HEK293 (cell line): Measurements from ENCODE around the gene ARHGAP10.
A peak's percentile ranks its signal among the peaks of the same experiment; 100 is the strongest.

Experiments
- CTCF ChIA-PET: fragments of 350-600 bp; formaldehyde crosslinking; extraction: SDS; loops from one replicate; lab custom pipeline; 2021; ENCODE audit warnings: antibody characterized with exemption; lab: Yijun Ruan, JAX
- POLR2A ChIA-PET: fragments of 300-600 bp; formaldehyde crosslinking; extraction: SDS; loops from one replicate; lab custom pipeline; 2020; ENCODE audit warnings: antibody characterized with exemption, inconsistent platforms; lab: Yijun Ruan, JAX
- H3K27ac ChIP-seq: fragments of 200-500 bp; sonication (Bioruptor generic); 2 replicates; pipeline ENCODE4 v1.5.1; 2014; ENCODE audit warnings: low read depth, low read length, control low read depth, inconsistent platforms; ENCODE audit errors: extremely low read depth
- H3K36me3 ChIP-seq, 2 experiments: fragments of 200-500 bp in 1 of 2; sonication (Bioruptor generic) in 1 of 2; 1 replicate in 1 of 2; 2 replicates in 1 of 2; pipeline ENCODE4 v1.5.1; 2014 to 2017; ENCODE audit warnings: inconsistent platforms in 2 of 2, low read length in 2 of 2; ENCODE audit not compliant: control insufficient read depth in 2 of 2, insufficient read depth in 1 of 2
- H3K4me1 ChIP-seq: fragments of 200-500 bp; sonication (Bioruptor generic); 2 replicates; pipeline ENCODE4 v1.5.1; 2014; ENCODE audit warnings: mild to moderate bottlenecking, low read length, inconsistent platforms; ENCODE audit not compliant: control insufficient read depth, insufficient read depth
- H3K4me3 ChIP-seq: 2 replicates; pipeline ENCODE4 v1.5.1; 2011; ENCODE audit warnings: low read depth, mild to moderate bottlenecking, control low read depth, low read length, moderate library complexity
- H3K9me3 ChIP-seq: fragments of 200-500 bp; sonication (Bioruptor generic); 2 replicates; pipeline ENCODE4 v1.5.1; 2014; ENCODE audit warnings: low read depth, low read length, inconsistent platforms; ENCODE audit not compliant: control insufficient read depth, insufficient read depth
- BCL11A ChIP-seq: fragments of 450-650 bp; formaldehyde crosslinking; IDR thresholded peaks from 2 replicates; pipeline ENCODE4 v1.5.1; 2016; ENCODE audit warnings: low read depth, missing biosample characterization, missing genetic modification characterization
- CTCF ChIP-seq: fragments of 450-650 bp; formaldehyde crosslinking; IDR thresholded peaks from 2 replicates; pipeline ENCODE4 v1.5.1; 2016; ENCODE audit warnings: missing biosample characterization, missing genetic modification characterization
- FEZF1 ChIP-seq: fragments of 450-650 bp; formaldehyde crosslinking; IDR thresholded peaks from 2 replicates; pipeline ENCODE4 v1.5.1; 2016; ENCODE audit warnings: missing biosample characterization, missing genetic modification characterization
- KLF1 ChIP-seq: fragments of 450-650 bp; formaldehyde crosslinking; IDR thresholded peaks from 2 replicates; pipeline ENCODE4 v1.5.1; 2016; ENCODE audit warnings: missing biosample characterization, missing genetic modification characterization
- KLF10 ChIP-seq: fragments of 450-650 bp; IDR thresholded peaks from 2 replicates; pipeline ENCODE4 v1.5.1; 2018; ENCODE audit warnings: missing biosample characterization, mild to moderate bottlenecking, missing genetic modification characterization
- KLF17 ChIP-seq: fragments of 450-650 bp; formaldehyde crosslinking; IDR thresholded peaks from 2 replicates; pipeline ENCODE4 v1.5.1; 2016; ENCODE audit warnings: missing biosample characterization, missing genetic modification characterization
- KLF7 ChIP-seq: fragments of 450-650 bp; formaldehyde crosslinking; IDR thresholded peaks from 2 replicates; pipeline ENCODE4 v1.5.1; 2016; ENCODE audit warnings: missing biosample characterization, missing genetic modification characterization, borderline replicate concordance
- KLF9 ChIP-seq: fragments of 450-650 bp; formaldehyde crosslinking; IDR thresholded peaks from 2 replicates; pipeline ENCODE4 v1.5.1; 2016; ENCODE audit warnings: missing biosample characterization, missing genetic modification characterization, low read depth
- PRDM10 ChIP-seq: fragments of 450-650 bp; formaldehyde crosslinking; IDR thresholded peaks from 2 replicates; pipeline ENCODE4 v1.5.1; 2016; ENCODE audit warnings: missing biosample characterization, missing genetic modification characterization
- PRDM6 ChIP-seq: fragments of 450-650 bp; formaldehyde crosslinking; IDR thresholded peaks from 2 replicates; pipeline ENCODE4 v1.5.1; 2017; ENCODE audit warnings: missing biosample characterization, missing genetic modification characterization
- RBAK ChIP-seq: fragments of 450-650 bp; formaldehyde crosslinking; IDR thresholded peaks from 2 replicates; pipeline ENCODE4 v1.5.1; 2016; ENCODE audit warnings: missing biosample characterization, missing genetic modification characterization
- SCRT1 ChIP-seq: fragments of 450-650 bp; formaldehyde crosslinking; IDR thresholded peaks from 2 replicates; pipeline ENCODE4 v1.5.1; 2016; ENCODE audit warnings: missing biosample characterization, missing genetic modification characterization, borderline replicate concordance
- SETDB1 ChIP-seq: IDR thresholded peaks from one replicate; pipeline ENCODE4 v1.6.1; 2017; ENCODE audit warnings: mild to moderate bottlenecking, low read length, moderate library complexity, mixed read lengths; ENCODE audit not compliant: insufficient read length
- SP2 ChIP-seq: fragments of 450-650 bp; formaldehyde crosslinking; IDR thresholded peaks from 2 replicates; pipeline ENCODE4 v1.5.1; 2016; ENCODE audit warnings: missing biosample characterization, missing genetic modification characterization
- ZNF121 ChIP-seq: fragments of 450-650 bp; formaldehyde crosslinking; IDR thresholded peaks from 2 replicates; pipeline ENCODE4 v1.5.1; 2016; ENCODE audit warnings: missing biosample characterization, missing genetic modification characterization
- ZNF133 ChIP-seq: fragments of 450-650 bp; formaldehyde crosslinking; IDR thresholded peaks from 2 replicates; pipeline ENCODE4 v1.5.1; 2016; ENCODE audit warnings: missing biosample characterization, missing genetic modification characterization
- ZNF26 ChIP-seq: fragments of 450-650 bp; formaldehyde crosslinking; IDR thresholded peaks from 2 replicates; pipeline ENCODE4 v1.5.1; 2016; ENCODE audit warnings: missing biosample characterization, missing genetic modification characterization
- ZNF341 ChIP-seq: fragments of 450-650 bp; formaldehyde crosslinking; IDR thresholded peaks from 2 replicates; pipeline ENCODE4; 2016; ENCODE audit warnings: low read depth, missing biosample characterization, missing genetic modification characterization
- ZNF416 ChIP-seq: fragments of 450-650 bp; formaldehyde crosslinking; IDR thresholded peaks from 2 replicates; pipeline ENCODE4 v1.5.1; 2016; ENCODE audit warnings: missing biosample characterization, missing genetic modification characterization
- ZNF626 ChIP-seq: fragments of 450-650 bp; sonication (Bioruptor Pico); formaldehyde crosslinking; IDR thresholded peaks from 2 replicates; pipeline ENCODE4 v1.5.1; 2018; ENCODE audit warnings: missing biosample characterization, missing genetic modification characterization, inconsistent platforms
- ZNF785 ChIP-seq: fragments of 450-650 bp; formaldehyde crosslinking; IDR thresholded peaks from 2 replicates; pipeline ENCODE4 v1.5.1; 2016; ENCODE audit warnings: missing biosample characterization, missing genetic modification characterization
- ZNF837 ChIP-seq: fragments of 450-650 bp; formaldehyde crosslinking; IDR thresholded peaks from 2 replicates; pipeline ENCODE4 v1.5.1; 2016; ENCODE audit warnings: missing biosample characterization, missing genetic modification characterization
- ZSCAN16 ChIP-seq: fragments of 450-650 bp; formaldehyde crosslinking; IDR thresholded peaks from 2 replicates; pipeline ENCODE4 v1.5.1; 2016; ENCODE audit warnings: missing biosample characterization, missing genetic modification characterization
- ZSCAN23 ChIP-seq: fragments of 450-650 bp; formaldehyde crosslinking; IDR thresholded peaks from 2 replicates; pipeline ENCODE4 v1.5.1; 2016; ENCODE audit warnings: missing biosample characterization, missing genetic modification characterization
- ZSCAN4 ChIP-seq: fragments of 450-650 bp; formaldehyde crosslinking; IDR thresholded peaks from 2 replicates; pipeline ENCODE4 v1.5.1; 2017; ENCODE audit warnings: missing biosample characterization, missing genetic modification characterization

ARHGAP10 gene

GRCh38 chr4:147764337-147764736, 32.4 kb downstream of the ARHGAP10 start:
- Histone ChIP-seq H3K4me1 (peaks cover 16% of the 10 kb centered on the region; the same call in 1 of the 2 replicates), H3K9me3 (no peaks in the 10 kb centered on the region), H3K4me3 (no peak overlapping the region), H3K27ac (no peak overlapping the region), H3K36me3 (no peaks in the 10 kb centered on the region)
- no peak for TF ChIP-seq ZNF416 (tag by site-specific recombination)
- TF ChIP-seq RBAK (tag by site-specific recombination) = no peak
- no peak for TF ChIP-seq ZNF785 (tag by site-specific recombination)
- no peak for TF ChIP-seq ZNF133 (tag by site-specific recombination)
- TF ChIP-seq FEZF1 (tag by site-specific recombination) = no peak
- TF ChIP-seq ZNF626 (tag by site-specific recombination) = no peak
- no peak for TF ChIP-seq CTCF (tag by site-specific recombination)
- TF ChIP-seq KLF17 (tag by site-specific recombination) = no peak
- TF ChIP-seq KLF7 (tag by site-specific recombination) = no peak
- TF ChIP-seq KLF9 (tag by site-specific recombination) = no peak
- TF ChIP-seq SCRT1 (tag by site-specific recombination) = no peak
- TF ChIP-seq BCL11A (tag by site-specific recombination) = no peak
- no peak for TF ChIP-seq SETDB1
- no peak for TF ChIP-seq ZNF341 (tag by site-specific recombination)
- TF ChIP-seq ZNF26 (tag by site-specific recombination) = no peak
- no peak for TF ChIP-seq SP2 (tag by site-specific recombination)
- ChIA-PET POLR2A (no interaction called here), CTCF (interaction anchor here (0.6 kb wide), 1 partner anchor 107 kb away, joined by 3 read pairs; no protein-coding TSS in a partner anchor)

- Histone ChIP-seq H3K4me1 (peaks cover 15% of the 10 kb centered on the region; the same call in 1 of the 2 replicates), H3K36me3 (no peaks in the 10 kb centered on the region), H3K9me3 (no peaks in the 10 kb centered on the region), H3K27ac (no peak overlapping the region), H3K4me3 (no peak overlapping the region)
- CTCF ChIA-PET = interaction anchor here (0.6 kb wide), 2 partner anchors 10 to 106 kb away, joined by 3 to 5 read pairs; no protein-coding TSS in a partner anchor
- TF ChIP-seq ZSCAN4 (tag by site-specific recombination) = 0 out of 2 replicates have a peak, but pooled peaks have one; percentile 34
- TF ChIP-seq PRDM6 = no peak
- peak; percentile 68 for TF ChIP-seq KLF9 (tag by site-specific recombination)
- TF ChIP-seq KLF10 (tag by site-specific recombination) = peak; percentile 51; the same call in 1 of the 2 replicates
- TF ChIP-seq ZSCAN16 (tag by site-specific recombination) = no peak
- TF ChIP-seq KLF1 (tag by site-specific recombination) = 0 out of 2 replicates have a peak, but pooled peaks have one; percentile 29
- TF ChIP-seq PRDM10 (tag by site-specific recombination) = no peak
- TF ChIP-seq ZNF837 (tag by site-specific recombination) = no peak
- no peak for TF ChIP-seq ZSCAN23 (tag by site-specific recombination)
- no peak for TF ChIP-seq ZNF121 (tag by site-specific recombination)
- POLR2A ChIA-PET = no interaction called here
These were observed 33.2 kb downstream of the ARHGAP10 start for GRCh38 chr4:147765121-147765529.
